ENCODE data around the gene JDP2. TPM values are rescaled to one million over a fixed set of nuclear protein-coding genes. Genes with fewer than 3 reads are reported as not detected.

The JDP2 gene
- total RNA-seq, 1 donor from 2014 or later = 13.4 TPM

DNA sequence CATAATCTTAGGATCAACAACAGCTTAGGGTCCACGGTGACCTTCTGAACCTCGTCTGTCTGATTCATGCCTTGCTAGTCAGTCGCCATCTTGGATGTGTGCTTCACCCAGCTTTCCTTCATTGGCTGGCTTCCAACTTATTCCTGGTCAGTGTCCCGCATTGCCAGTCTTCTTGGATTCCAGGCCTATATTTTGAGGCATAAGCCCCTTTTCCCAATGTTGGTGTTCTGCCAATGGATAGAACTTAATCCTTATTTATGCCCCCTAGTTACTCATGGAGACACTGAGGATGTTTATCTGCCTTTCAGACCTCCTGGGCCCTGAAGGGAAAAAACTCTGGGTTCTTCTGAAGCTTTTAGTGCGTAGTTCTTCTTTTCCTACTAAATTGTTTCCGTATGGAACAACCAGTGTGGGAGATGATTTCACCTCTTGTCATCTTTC lies 5.8 kb downstream of the JDP2 start:
- no peak for DNase-seq (ENCODE audit: low spot score)
- intact Hi-C loops (cut with DNase I) = no loop called here

DNA sequence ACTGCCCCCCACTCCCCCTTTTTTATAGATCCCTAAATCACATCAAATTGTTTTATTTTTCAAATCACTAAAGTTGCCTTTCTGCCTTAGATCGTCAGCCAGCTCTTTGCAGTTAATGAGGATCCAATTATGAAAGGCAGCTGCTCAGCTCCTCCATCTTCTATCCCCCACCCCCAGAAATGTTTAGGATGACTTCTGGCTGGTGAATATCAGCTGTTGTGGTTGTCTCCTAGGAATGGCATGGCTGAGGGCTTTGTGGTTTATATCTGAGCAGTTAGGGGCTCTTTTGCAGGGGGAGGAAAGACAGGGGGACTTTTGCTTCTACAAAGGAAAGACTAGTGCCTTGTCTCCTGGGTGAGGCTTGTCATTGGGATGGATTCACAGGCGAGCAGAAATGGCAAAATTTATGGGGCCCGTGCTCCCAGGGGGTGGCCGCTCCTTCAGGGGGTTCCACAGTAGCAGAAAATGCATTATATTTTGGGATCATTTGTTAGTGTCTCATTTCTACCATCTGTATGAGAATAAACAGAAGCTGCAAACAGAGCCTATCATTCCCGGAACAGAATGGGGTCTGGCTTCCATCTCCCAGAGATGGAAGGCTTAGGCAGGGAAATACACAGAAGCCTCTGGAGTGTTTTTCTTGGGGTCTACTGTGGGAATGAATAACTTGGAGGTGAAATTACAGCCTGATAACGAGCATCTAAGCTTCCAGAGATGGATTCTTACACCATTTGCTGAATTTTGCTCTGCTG lies 6.5 kb downstream of the JDP2 start:
- intact Hi-C loops (cut with DNase I) = no loop called here
- DNase-seq (ENCODE audit: low spot score) = no peak

DNA sequence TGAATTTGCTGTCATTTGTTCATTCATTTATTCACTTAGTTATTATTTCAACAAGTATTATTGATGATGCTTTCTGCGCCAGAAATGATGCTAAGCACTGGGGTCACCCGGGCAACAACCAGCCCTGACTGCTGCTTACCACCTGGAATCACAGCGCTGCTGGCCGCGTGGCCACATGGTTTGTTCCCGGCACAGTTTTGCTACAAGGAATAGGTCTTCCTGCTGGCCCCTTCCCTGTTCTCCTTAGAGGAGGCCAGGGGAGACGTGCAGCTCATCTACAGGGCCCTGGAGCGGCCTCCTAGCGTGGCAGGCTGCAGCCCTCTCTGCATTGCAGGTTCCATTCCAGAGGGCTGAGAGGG lies 7.0 kb downstream of the JDP2 start:
- intact Hi-C loops (cut with DNase I) = no loop called here
- DNase-seq (ENCODE audit: low spot score) = no peak

DNA sequence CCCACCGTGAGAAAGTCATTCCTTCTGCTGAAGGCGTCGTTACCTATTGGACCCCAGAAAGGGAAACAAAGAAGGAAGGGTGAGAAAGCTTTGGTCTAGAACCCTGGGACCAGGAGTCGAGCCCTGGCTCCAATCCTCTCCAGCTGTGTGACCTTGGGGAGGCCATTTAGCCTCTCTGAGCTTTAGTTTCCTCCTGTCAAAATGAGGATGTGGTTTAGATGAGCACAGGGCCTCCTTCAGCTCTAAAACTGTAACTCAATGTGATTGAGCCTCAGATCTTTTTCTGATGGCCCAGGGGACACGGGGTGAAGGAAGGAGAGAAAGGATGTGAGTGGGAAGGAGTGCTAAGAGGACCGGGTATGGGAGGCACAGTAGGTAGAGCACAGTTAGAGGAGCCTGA lies 7.7 kb downstream of the JDP2 start:
- DNase-seq (ENCODE audit: low spot score) = no peak
- intact Hi-C loops (cut with DNase I) = no loop called here

DNA sequence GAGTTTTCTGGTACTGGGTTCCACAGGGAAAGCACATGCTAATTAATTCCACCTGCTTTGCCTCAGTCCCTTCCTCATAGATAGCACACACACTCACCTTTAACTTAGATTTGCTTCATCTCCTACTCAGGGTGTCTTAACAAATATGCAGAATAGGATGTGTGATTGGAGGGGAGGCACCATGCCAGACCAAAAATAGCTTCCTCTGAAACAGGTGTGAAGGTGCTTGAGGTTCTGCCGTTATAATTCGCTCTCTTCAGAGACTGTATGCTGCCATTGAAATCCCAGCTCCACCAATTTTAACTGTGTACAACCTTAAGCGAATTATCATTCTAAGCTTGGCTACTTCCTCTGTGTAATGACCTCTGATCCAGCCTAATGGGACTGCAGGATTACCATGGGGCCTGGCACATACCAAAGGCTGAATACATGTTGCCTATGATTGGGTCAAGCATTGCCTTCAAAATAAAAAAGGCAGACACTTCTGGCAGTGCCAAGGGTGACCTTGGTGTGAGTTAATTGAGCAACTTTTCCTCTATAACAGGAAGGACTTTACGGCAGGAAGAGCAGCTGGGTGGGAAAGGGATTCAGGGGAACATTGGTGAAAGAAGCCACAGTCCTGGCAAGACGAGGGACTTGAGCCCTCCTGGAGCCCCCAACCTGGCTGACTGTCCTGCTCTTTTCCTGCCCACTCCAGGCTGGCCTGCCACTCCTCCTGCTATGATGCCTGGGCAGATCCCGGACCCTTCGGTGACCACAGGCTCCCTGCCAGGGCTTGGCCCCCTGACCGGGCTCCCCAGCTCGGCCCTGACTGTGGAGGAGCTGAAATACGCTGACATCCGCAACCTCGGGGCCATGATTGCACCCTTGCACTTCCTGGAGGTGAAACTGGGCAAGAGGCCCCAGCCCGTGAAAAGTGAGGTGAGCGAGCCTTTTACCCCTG lies 9.7 kb downstream of the JDP2 start:
- intact Hi-C loops (cut with DNase I) = no loop called here
- DNase-seq (ENCODE audit: low spot score) = no peak

- intact Hi-C loops (cut with DNase I) = no loop called here
Measured at GRCh38 chr14:75438486-75439080, 10.8 kb downstream of the JDP2 start.

GRCh38 chr14:75439989-75440388 lies 12.2 kb downstream of the JDP2 start:
- intact Hi-C loops (cut with DNase I) = no loop called here
- DNase-seq (ENCODE audit: low spot score) = no peak

More at GRCh38 chr14:75438486-75439080, 10.8 kb downstream of the JDP2 start:
- no peak for DNase-seq (ENCODE audit: low spot score)

DNA sequence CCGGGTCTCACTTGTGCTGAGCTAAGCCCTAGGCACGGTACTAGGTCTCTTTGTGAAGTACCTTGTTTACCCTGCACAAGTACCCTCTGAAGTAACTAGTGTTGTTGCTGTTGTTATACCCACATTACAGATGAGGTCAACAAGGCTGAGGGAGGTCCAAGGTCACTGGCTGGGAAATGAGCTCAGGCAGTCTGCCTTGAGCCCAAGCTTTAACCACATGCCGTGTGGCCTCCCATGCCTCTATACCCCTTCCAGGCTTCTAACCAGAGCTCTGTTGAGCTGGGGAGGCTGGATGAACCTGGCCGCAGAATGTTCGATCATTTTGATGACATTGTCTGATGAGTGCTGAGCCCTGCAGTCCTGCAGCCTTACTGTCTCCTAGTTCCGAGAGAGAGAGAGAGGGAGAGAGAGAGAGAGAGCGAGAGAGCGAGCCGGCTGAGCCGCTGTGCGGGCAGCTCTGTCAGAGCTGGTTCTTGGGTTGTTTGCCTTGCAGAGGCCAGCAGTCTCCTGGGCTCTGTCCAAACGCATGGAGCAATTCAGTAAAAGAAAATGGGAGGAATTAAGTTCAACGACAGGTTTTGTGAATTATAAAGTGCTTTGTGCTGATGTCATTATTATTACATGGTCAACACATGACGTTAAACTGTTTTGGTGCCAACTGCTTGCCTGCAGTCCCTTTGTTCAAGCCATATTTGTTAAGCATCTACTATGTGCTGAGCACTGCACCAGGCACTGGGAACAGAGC lies 13.1 kb downstream of the JDP2 start:
- intact Hi-C loops (cut with DNase I) = no loop called here
- DNase-seq (ENCODE audit: low spot score) = no peak

- intact Hi-C loops (cut with DNase I) = no loop called here
- DNase-seq (ENCODE audit: low spot score) = no peak
Measured at GRCh38 chr14:75441728-75442127, 13.9 kb downstream of the JDP2 start.

DNA sequence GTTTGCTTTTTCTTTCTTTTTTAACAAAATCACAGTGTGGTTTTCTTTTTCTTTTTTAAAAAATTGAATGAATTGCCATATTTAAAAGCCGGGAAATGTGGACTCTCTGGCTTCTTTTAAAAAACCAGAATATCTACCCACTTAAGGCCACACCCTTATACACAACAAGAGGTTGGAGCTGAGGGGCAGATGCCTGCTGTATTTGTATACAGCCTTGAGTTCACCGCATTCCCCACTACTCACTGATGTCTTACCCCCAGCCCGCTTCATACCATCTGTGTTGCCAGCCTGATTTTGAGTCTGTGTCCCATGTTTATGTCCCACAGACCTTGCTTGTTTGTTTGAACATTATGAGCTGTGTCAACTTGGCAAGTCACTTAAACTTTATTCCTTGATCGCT lies 14.3 kb downstream of the JDP2 start:
- intact Hi-C loops (cut with DNase I) = no loop called here
- no peak for DNase-seq (ENCODE audit: low spot score)

- DNase-seq (ENCODE audit: low spot score) = no peak
- intact Hi-C loops (cut with DNase I) = no loop called here
Measured at GRCh38 chr14:75442642-75443041, 14.8 kb downstream of the JDP2 start.

GRCh38 chr14:75443203-75443969 lies 15.6 kb downstream of the JDP2 start:
- intact Hi-C loops (cut with DNase I) = no loop called here

DNA sequence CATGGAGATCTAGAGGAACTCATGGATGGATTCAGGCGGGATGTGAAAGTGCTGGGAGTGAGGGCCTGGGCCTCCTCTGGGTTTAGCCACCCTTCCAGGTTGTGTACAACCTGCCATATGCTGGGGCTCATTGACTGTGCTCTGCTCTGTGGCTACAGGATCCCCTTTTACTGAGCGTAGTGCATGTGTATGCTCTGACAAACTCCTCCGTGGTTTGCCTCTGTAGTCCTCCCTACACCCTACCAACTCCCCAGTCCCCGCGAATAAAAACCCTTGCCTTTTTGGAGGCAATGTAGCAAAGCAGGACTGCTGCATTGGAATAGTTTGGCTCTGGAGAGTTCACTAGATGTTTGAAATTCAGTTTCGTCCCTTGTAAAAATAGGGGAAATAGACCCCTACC lies 17.4 kb downstream of the JDP2 start:
- intact Hi-C loops (cut with DNase I) = no loop called here
- DNase-seq (ENCODE audit: low spot score) = peak; percentile 6

More at GRCh38 chr14:75443203-75443969, 15.6 kb downstream of the JDP2 start:
- DNase-seq (ENCODE audit: low spot score) = peak; percentile 10

DNA sequence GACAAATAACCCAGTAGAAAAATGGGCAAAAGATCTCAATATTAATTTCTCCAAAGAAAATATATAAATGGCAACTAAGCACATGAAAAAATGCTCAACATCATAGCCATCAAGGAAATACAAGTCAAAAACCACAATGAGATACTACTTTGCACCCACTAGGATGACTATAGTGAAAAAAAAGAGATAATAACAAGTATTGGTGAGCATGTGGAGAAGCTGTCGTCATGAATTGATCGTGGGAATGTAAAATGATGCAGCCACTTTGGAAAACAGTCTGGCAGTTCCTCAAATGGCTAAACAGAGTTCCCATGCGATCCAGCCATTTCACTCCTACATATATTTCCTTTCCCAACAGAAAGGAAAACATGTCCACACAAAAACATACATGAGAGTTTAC lies 18.1 kb downstream of the JDP2 start:
- intact Hi-C loops (cut with DNase I) = no loop called here
- no peak for DNase-seq (ENCODE audit: low spot score)

GRCh38 chr14:75446447-75446846 lies 18.6 kb downstream of the JDP2 start:
- intact Hi-C loops (cut with DNase I) = no loop called here
- DNase-seq (ENCODE audit: low spot score) = no peak

GRCh38 chr14:75448209-75448608 lies 20.4 kb downstream of the JDP2 start:
- DNase-seq (ENCODE audit: low spot score) = no peak
- intact Hi-C loops (cut with DNase I) = no loop called here

DNA sequence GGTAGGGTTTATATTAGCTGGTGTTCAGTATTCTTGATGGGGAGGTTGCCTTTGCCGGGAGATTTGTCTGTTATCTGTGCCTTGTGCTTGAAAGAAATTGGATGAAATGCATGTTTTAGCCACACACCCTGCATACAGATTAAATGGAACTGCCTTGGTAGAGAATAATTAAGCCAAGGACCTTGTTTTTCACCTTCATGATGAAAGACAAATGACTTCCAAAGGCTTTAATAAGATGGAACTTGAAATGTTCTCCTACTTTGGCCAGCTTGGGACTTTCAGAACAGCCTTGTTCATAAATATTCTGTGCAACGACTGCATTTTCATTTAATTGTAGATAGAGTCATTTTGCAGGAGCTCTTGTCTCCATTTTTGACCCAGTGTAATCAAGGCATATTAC lies 21.2 kb downstream of the JDP2 start:
- no peak for DNase-seq (ENCODE audit: low spot score)
- intact Hi-C loops (cut with DNase I) = no loop called here

DNA sequence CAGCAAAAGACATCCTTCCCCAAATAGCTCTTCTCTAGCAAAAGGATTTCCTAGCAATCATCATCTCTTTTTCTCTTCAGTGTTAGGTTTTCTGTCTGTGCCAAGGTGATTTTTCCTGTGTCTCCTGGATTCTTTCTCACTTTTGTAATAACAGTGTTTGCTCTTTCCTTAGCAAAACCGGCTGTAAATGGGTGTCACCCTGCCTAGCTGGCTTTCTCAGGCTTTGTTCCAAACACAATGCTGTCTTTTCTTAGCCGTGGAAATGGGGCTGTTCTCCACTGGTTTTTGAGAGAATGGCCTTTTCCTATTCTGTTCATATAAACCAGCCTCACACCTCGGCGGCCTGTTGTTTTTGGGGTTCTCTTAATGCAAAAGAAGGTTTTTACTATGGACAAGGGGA lies 21.9 kb downstream of the JDP2 start:
- intact Hi-C loops (cut with DNase I) = no loop called here

More for the DNA sequence above, 21.9 kb downstream of the JDP2 start:
- DNase-seq (ENCODE audit: low spot score) = no peak
